ENCODE results near the gene SLC17A4. TPM values are rescaled to one million over a fixed set of nuclear protein-coding genes. Genes with fewer than 3 reads are reported as not detected.

SLC17A4 gene
- total and polyA plus RNA-seq, 10 of the 15 experiments (the other 5 are each of a cell fraction or from before 2014, with no cell fraction given), result not detected

DNA sequence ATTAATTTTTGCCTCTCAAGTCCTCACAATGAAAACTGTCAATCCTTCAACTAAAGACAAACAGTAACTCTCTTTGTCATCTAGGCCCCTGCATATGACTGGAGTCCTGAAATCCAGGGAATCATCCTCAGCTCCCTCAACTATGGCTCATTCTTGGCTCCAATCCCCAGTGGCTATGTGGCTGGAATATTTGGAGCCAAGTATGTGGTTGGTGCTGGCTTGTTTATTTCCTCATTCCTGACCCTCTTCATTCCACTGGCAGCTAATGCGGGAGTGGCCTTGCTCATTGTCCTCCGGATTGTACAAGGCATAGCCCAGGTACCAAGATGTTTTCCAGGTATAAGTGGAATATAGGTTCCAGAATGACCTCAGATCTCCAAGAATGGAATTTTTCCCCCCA lies 15.4 kb downstream of the SLC17A4 start (continued):
- TF ChIP-seq NFYA (IDR thresholded peaks at IDR 0.05; ENCODE audit: borderline replicate concordance, low read depth, low read length) (no peak), SMAD1 (IDR thresholded peaks at IDR 0.05; ENCODE audit: low read depth, partially characterized antibody) (no peak)
- TF ChIP-seq, protein P1, sequence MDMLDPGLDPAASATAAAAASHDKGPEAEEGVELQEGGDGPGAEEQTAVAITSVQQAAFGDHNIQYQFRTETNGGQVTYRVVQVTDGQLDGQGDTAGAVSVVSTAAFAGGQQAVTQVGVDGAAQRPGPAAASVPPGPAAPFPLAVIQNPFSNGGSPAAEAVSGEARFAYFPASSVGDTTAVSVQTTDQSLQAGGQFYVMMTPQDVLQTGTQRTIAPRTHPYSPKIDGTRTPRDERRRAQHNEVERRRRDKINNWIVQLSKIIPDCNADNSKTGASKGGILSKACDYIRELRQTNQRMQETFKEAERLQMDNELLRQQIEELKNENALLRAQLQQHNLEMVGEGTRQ (IDR thresholded peaks at IDR 0.05; ENCODE audit: borderline replicate concordance, low read depth, low read length), result no peak

DNA sequence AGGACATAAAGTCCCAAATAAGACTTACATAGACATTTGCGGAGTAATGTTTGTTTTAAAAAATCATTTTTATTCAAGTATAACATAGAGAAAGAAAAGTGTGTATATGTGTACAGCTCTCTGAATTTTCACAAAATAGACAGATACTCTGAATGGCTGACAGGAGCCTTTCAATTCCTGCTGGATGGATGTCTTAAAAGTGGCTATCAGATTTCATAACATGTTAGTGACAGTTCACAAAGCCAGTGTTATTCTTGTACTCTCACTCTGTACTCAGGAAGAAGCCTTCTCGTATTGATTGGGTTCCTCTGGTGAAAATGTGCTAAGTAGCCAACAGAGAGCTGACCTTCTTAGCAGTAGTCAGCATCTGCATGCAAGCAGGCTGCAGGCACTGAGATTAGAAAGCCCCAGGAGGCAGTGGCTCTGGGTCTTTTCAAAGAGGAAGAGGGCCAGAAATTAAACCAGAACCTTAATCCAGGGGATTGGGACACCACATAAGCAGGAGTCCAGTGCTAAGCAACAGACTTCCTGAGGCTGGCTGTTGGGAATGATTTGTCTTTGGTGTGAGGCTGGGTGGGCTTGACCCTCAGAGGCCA lies 19.7 kb downstream of the SLC17A4 start:
- RAD21 ChIA-PET (ENCODE audit: unreplicated experiment), result no interaction called here

More for the DNA sequence above, 19.7 kb downstream of the SLC17A4 start:
- H3K27me3 ChIP-seq (replicated peaks in 1 of 2; ENCODE audit: control insufficient read depth in 2 of 2, insufficient read depth in 2 of 2, low read length in 1 of 2), result peaks cover 0 to 3% of the 10 kb centered on the region in 2 experiments; a peak in 2 of 4 replicates
- H4K20me1 ChIP-seq (ENCODE audit: control insufficient read depth, insufficient read depth), result no peaks in the 10 kb centered on the region
- H3K4me3 ChIP-seq, result no peak overlapping the region
- H3K4me1 ChIP-seq (ENCODE audit: control insufficient read depth, insufficient read depth, low read length), result no peaks in the 10 kb centered on the region
- no peaks in the 10 kb centered on the region for H3K79me2 ChIP-seq (ENCODE audit: control insufficient read depth, insufficient read depth, low read length)
- H3K9me3 ChIP-seq (replicated peaks; ENCODE audit: control insufficient read depth, insufficient read depth, low read length), result no peaks in the 10 kb centered on the region
- SMC1A ChIA-PET (ENCODE audit: uncharacterized antibody, unreplicated experiment), result interaction anchor here (1.0 kb wide), 1 partner anchor 11 kb away, joined by 3 read pairs; no protein-coding TSS in a partner anchor
- H3K27ac ChIP-seq (ENCODE audit: control insufficient read depth, insufficient read depth), result no peak overlapping the region
- ATAC-seq, result no peak
- in situ Hi-C loops (cut with MboI) (no loop called here), intact Hi-C loops (cut with micrococcal nuclease; ENCODE audit: unreplicated experiment) (no loop called here)
- no peak overlapping the region for H3K9ac ChIP-seq (ENCODE audit: control insufficient read depth, insufficient read depth, low read length)
- no peak for FAIRE-seq
- WGBS (ENCODE audit: insufficient coverage, insufficient replicate concordance, low lambda C conversion rate, missing lambda C conversion rate), result 34% methylated on average over 2 of the region's 2 CpGs
- no peak for DNase-seq (ENCODE audit: low read depth, low spot score)
- no peaks in the 10 kb centered on the region for H3K36me3 ChIP-seq (ENCODE audit: control insufficient read depth in 2 of 2, insufficient read depth in 2 of 2, low read length in 1 of 2)
- H3K4me2 ChIP-seq (ENCODE audit: control insufficient read depth, insufficient read depth), result no peak overlapping the region
- TF ChIP-seq STAT1 (conservative IDR thresholded peaks at IDR 0.05), result no peak
- TF ChIP-seq, protein P2, sequence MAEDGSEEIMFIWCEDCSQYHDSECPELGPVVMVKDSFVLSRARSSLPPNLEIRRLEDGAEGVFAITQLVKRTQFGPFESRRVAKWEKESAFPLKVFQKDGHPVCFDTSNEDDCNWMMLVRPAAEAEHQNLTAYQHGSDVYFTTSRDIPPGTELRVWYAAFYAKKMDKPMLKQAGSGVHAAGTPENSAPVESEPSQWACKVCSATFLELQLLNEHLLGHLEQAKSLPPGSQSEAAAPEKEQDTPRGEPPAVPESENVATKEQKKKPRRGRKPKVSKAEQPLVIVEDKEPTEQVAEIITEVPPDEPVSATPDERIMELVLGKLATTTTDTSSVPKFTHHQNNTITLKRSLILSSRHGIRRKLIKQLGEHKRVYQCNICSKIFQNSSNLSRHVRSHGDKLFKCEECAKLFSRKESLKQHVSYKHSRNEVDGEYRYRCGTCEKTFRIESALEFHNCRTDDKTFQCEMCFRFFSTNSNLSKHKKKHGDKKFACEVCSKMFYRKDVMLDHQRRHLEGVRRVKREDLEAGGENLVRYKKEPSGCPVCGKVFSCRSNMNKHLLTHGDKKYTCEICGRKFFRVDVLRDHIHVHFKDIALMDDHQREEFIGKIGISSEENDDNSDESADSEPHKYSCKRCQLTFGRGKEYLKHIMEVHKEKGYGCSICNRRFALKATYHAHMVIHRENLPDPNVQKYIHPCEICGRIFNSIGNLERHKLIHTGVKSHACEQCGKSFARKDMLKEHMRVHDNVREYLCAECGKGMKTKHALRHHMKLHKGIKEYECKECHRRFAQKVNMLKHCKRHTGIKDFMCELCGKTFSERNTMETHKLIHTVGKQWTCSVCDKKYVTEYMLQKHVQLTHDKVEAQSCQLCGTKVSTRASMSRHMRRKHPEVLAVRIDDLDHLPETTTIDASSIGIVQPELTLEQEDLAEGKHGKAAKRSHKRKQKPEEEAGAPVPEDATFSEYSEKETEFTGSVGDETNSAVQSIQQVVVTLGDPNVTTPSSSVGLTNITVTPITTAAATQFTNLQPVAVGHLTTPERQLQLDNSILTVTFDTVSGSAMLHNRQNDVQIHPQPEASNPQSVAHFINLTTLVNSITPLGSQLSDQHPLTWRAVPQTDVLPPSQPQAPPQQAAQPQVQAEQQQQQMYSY (CRISPR knock-in tag; IDR thresholded peaks at IDR 0.05), result no peak
- TF ChIP-seq, protein P3, sequence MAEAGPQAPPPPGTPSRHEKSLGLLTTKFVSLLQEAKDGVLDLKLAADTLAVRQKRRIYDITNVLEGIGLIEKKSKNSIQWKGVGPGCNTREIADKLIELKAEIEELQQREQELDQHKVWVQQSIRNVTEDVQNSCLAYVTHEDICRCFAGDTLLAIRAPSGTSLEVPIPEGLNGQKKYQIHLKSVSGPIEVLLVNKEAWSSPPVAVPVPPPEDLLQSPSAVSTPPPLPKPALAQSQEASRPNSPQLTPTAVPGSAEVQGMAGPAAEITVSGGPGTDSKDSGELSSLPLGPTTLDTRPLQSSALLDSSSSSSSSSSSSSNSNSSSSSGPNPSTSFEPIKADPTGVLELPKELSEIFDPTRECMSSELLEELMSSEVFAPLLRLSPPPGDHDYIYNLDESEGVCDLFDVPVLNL (IDR thresholded peaks at IDR 0.05; ENCODE audit: low read depth, low read length), result no peak
- TF ChIP-seq RAD21 (IDR thresholded peaks at IDR 0.05; ENCODE audit: insufficient read depth, low read depth, low read length), result no peak
- TF ChIP-seq MTA2 (IDR thresholded peaks at IDR 0.05; ENCODE audit: low read depth), result no peak
- no peak for TF ChIP-seq POLR2AphosphoS2 (IDR thresholded peaks at IDR 0.05; ENCODE audit: low read depth, low read length)
- TF ChIP-seq MTA3 (IDR thresholded peaks at IDR 0.05; ENCODE audit: borderline replicate concordance, low read length), result no peak
- TF ChIP-seq CREM (IDR thresholded peaks at IDR 0.05; ENCODE audit: low read depth), result no peak
- TF ChIP-seq ZBED1 (IDR thresholded peaks at IDR 0.05; ENCODE audit: borderline replicate concordance), result no peak
- no peak for TF ChIP-seq ZNF217 (IDR thresholded peaks at IDR 0.05)
- no peak for TF ChIP-seq IRF4 (IDR thresholded peaks at IDR 0.05; ENCODE audit: low read depth, low read length)
- TF ChIP-seq FOXK2 (IDR thresholded peaks at IDR 0.05), result no peak
- TF ChIP-seq KLF5 (IDR thresholded peaks at IDR 0.05; ENCODE audit: partially characterized antibody), result no peak
- CTCF ChIA-PET, result interaction anchor here (1.2 kb wide), 1 partner anchor 14 kb away, joined by 4 read pairs; no protein-coding TSS in a partner anchor
- POLR2A ChIA-PET, result no interaction called here
- no peak overlapping the region for H2AFZ ChIP-seq (ENCODE audit: control insufficient read depth, low read depth, low read length)
- BruUV-seq (replicated peaks), result no TSS peak

Measured in GM12878 (cell line).